T-helper 1 cell treated with Interleukin-12 subunit alpha and Interleukin-12 subunit beta and Interleukin-4 antibody, amounts not matched to agents 30 ng/mL and 1 ng/mL, for 36 hours (primary cell): ENCODE results near the gene ZNF621. TPM values are rescaled to one million over a fixed set of nuclear protein-coding genes. Genes with fewer than 3 reads are reported as not detected.

Experiments
- total RNA-seq: library from RNA; stranded (reverse); gene quantifications from 2 replicates; pipeline ENCODE4 v1.2.3, GENCODE V29; 2022

ZNF621 gene
- total RNA-seq, 1 donor from 2014 or later: 23.6 TPM

Other genes starting within 250 kb of the ZNF621 start
- 35.5 and 36.2 TPM in 2 replicates for gene EIF1B, start 215.3 kb upstream of the ZNF621 start, total RNA-seq
- not detected in 2 replicates for gene ENTPD3, start 137.8 kb upstream of the ZNF621 start, total RNA-seq
- 1,649 and 1,702 TPM in 2 replicates for gene RPL14, start 67.6 kb upstream of the ZNF621 start, total RNA-seq
- gene ZNF619, start 47.8 kb upstream of the ZNF621 start, total RNA-seq: 8.4 and 8.9 TPM in 2 replicates
- 6.4 and 6.6 TPM in 2 replicates for gene ZNF620, start 18.9 kb upstream of the ZNF621 start, total RNA-seq